Liver (tissue), 9 donors: ENCODE results near the gene RNF217. TPM values are rescaled to one million over a fixed set of nuclear protein-coding genes. Genes with fewer than 3 reads are reported as not detected.

Experiments
- DNase-seq: peaks from one replicate; pipeline ENCODE4 v3.0.0-alpha.2; 2017; ENCODE audit warnings: low spot score
- H3K27ac ChIP-seq, 2 donors: one replicate each; pipeline ENCODE4 v1.7.0; 2013; ENCODE audit warnings: inconsistent platforms in 2 of 2, low read length in 2 of 2, control low read depth in 1 of 2, low read depth in 1 of 2, mild to moderate bottlenecking in 1 of 2
- H3K27me3 ChIP-seq, 4 donors: one replicate each; pipeline versions ENCODE4 v1.6.1 to v1.7.0; 2013; ENCODE audit warnings: low read length in 3 of 4, inconsistent platforms in 1 of 4, mild to moderate bottlenecking in 1 of 4, moderate library complexity in 1 of 4; ENCODE audit not compliant: control insufficient read depth in 4 of 4, insufficient read depth in 4 of 4
- H3K36me3 ChIP-seq, 4 donors: one replicate each; pipeline versions ENCODE4 v1.6.1 to v1.7.0; 2013; ENCODE audit warnings: low read length in 3 of 4, mild to moderate bottlenecking in 3 of 4, low read depth in 1 of 4, moderate library complexity in 1 of 4; ENCODE audit not compliant: control insufficient read depth in 4 of 4, insufficient read depth in 3 of 4
- H3K4me1 ChIP-seq, 4 donors: one replicate each; pipeline versions ENCODE4 v1.6.1 to v1.7.0; 2013; ENCODE audit warnings: low read length in 3 of 4, mild to moderate bottlenecking in 3 of 4, moderate library complexity in 1 of 4; ENCODE audit not compliant: control insufficient read depth in 4 of 4, insufficient read depth in 4 of 4
- H3K4me3 ChIP-seq, 3 donors: one replicate each; pipeline versions ENCODE4 v1.6.1 to v1.7.0; 2013; ENCODE audit warnings: low read length in 3 of 3, control low read depth in 1 of 3, low read depth in 1 of 3, mild to moderate bottlenecking in 1 of 3
- H3K9ac ChIP-seq, 2 donors: one replicate each; pipeline ENCODE4 v1.7.0; 2013; ENCODE audit warnings: low read length in 2 of 2, mild to moderate bottlenecking in 2 of 2, moderate library complexity in 2 of 2, control low read depth in 1 of 2, low read depth in 1 of 2
- H3K9me3 ChIP-seq, 4 donors: one replicate each; pipeline versions ENCODE4 v1.6.1 to v1.7.0; 2013; ENCODE audit warnings: low read length in 3 of 4; ENCODE audit not compliant: control insufficient read depth in 4 of 4
- ATF3 ChIP-seq: IDR thresholded peaks from 2 replicates; pipeline ENCODE4 v1.6.1; 2016; ENCODE audit warnings: antibody characterized with exemption
- CTCF ChIP-seq: fragments of 150-350 bp; IDR thresholded peaks from 2 replicates; pipeline ENCODE4 v1.5.1; 2017; ENCODE audit warnings: improper control_type of control experiment, low read depth, low read length; ENCODE audit not compliant: missing input control
- EGR1 ChIP-seq, 2 donors: IDR thresholded peaks; 2 replicates each; pipeline ENCODE4 v1.6.1; 2016 to 2018; ENCODE audit warnings: antibody characterized with exemption in 2 of 2, low read depth in 2 of 2
- FOXA1 ChIP-seq: IDR thresholded peaks from 2 replicates; pipeline ENCODE4 v1.6.1; 2016; ENCODE audit warnings: antibody characterized with exemption
- FOXA2 ChIP-seq: IDR thresholded peaks from 2 replicates; pipeline ENCODE4 v1.6.1; 2016; ENCODE audit warnings: antibody characterized with exemption
- GABPA ChIP-seq, 2 donors: IDR thresholded peaks in 1 of 2; conservative IDR thresholded peaks in 1 of 2; 2 replicates each; pipeline ENCODE4 v1.6.1; 2016; ENCODE audit warnings: antibody characterized with exemption in 2 of 2, mild to moderate bottlenecking in 1 of 2, moderate library complexity in 1 of 2
- HNF4A ChIP-seq, 2 donors: conservative IDR thresholded peaks; 2 replicates each; pipeline ENCODE4 v1.6.1; 2016; ENCODE audit warnings: antibody characterized with exemption in 2 of 2, mild to moderate bottlenecking in 2 of 2
- HNF4G ChIP-seq: IDR thresholded peaks from 2 replicates; pipeline ENCODE4 v1.6.1; 2016; ENCODE audit warnings: antibody characterized with exemption
- JUND ChIP-seq, 2 donors: IDR thresholded peaks; 2 replicates each; pipeline ENCODE4 v1.6.1; 2016; ENCODE audit warnings: antibody characterized with exemption in 2 of 2
- MAX ChIP-seq: IDR thresholded peaks from 2 replicates; pipeline ENCODE4 v1.6.1; 2016; ENCODE audit warnings: antibody characterized with exemption
- NR2F2 ChIP-seq: IDR thresholded peaks from 2 replicates; pipeline ENCODE4 v1.6.1; 2016; ENCODE audit warnings: antibody characterized with exemption
- RAD21 ChIP-seq, 2 donors: IDR thresholded peaks; 2 replicates each; pipeline ENCODE4 v1.6.1; 2016; ENCODE audit warnings: antibody characterized with exemption in 2 of 2, mild to moderate bottlenecking in 2 of 2
- REST ChIP-seq: IDR thresholded peaks from 2 replicates; pipeline ENCODE4 v1.6.1; 2016; ENCODE audit warnings: antibody characterized with exemption, mild to moderate bottlenecking
- RXRA ChIP-seq, 2 donors: IDR thresholded peaks; 2 replicates each; pipeline ENCODE4 v1.6.1; 2017 to 2018; ENCODE audit warnings: antibody characterized with exemption in 2 of 2, mild to moderate bottlenecking in 1 of 2
- SP1 ChIP-seq: IDR thresholded peaks from 2 replicates; pipeline ENCODE4 v1.6.1; 2018; ENCODE audit warnings: antibody characterized with exemption, mild to moderate bottlenecking
- TAF1 ChIP-seq: conservative IDR thresholded peaks from 2 replicates; pipeline ENCODE4 v1.6.1; 2016; ENCODE audit warnings: antibody characterized with exemption, mild to moderate bottlenecking
- YY1 ChIP-seq: IDR thresholded peaks from 2 replicates; pipeline ENCODE4 v1.6.1; 2016; ENCODE audit warnings: antibody characterized with exemption, mild to moderate bottlenecking
- ZBTB33 ChIP-seq: IDR thresholded peaks from 2 replicates; pipeline ENCODE4 v1.6.1; 2016; ENCODE audit warnings: antibody characterized with exemption
- WGBS: extraction: QIAGEN DNeasy Blood & Tissue Kit; methylation state at CpG from one replicate; pipeline ENCODE4 v1.1.7; 2013; 5-methylcytosine and 5-hydroxymethylcytosine counted together
- polyA plus RNA-seq, 2 donors: library from polyadenylated mRNA; stranded (reverse) in 1 of 2; unstranded in 1 of 2; fragments of 200-250 nt in 1 of 2; fragments of >200 nt in 1 of 2; fragmentation: Nextera tagmentation in 1 of 2; extraction: Ambion mirVana in 1 of 2; gene quantifications; one replicate each; pipeline versions ENCODE4 v1.2.1 to v1.2.3, GENCODE V29; 2013 to 2015
- total RNA-seq, 2 donors: library from RNA; depleted of rRNA; stranded (reverse); fragments of >200 nt; gene quantifications; one replicate each; pipeline ENCODE4 v1.2.3, GENCODE V29; 2014
- donor health status: healthy.
- donor health status: healthy.
- donor health status: healthy.
- donor health status: healthy.
- donor health status: healthy.

RNF217 gene
- total and polyA plus RNA-seq, 4 donors, result 2.3 to 18.3 (median 4.1) TPM

GRCh38 chr6:125077453-125077852 is 115.2 kb downstream of the RNF217 start (continued):
- TF ChIP-seq ATF3 (no peak), JUND (IDR thresholded peaks at IDR 0.05) (no peak), CTCF (no peak)

GRCh38 chr6:125078602-125079321 is 116.5 kb downstream of the RNF217 start:
- DNase-seq, result no peak
- H3K4me3 ChIP-seq, result no peak overlapping the region
- H3K9me3 ChIP-seq, result no peaks in the 10 kb centered on the region
- peaks cover 3 to 42% (median 13%) of the 10 kb centered on the region in 4 donors for H3K36me3 ChIP-seq
- 92% methylated on average over 5 of the region's 5 CpGs for WGBS
- H3K27ac ChIP-seq, result no peak overlapping the region
- no peak overlapping the region for H3K9ac ChIP-seq
- no peaks in the 10 kb centered on the region for H3K4me1 ChIP-seq
- no peaks in the 10 kb centered on the region for H3K27me3 ChIP-seq
- TF ChIP-seq FOXA2, result no peak
- TF ChIP-seq REST, result no peak
- no peak for TF ChIP-seq RXRA (IDR thresholded peaks at IDR 0.05)
- TF ChIP-seq HNF4G, result no peak
- no peak for TF ChIP-seq GABPA (IDR thresholded peaks at IDR 0.05 in 1 of 2, conservative IDR thresholded peaks at IDR 0.05 in 1 of 2)
- TF ChIP-seq ATF3, result no peak
- no peak for TF ChIP-seq EGR1 (IDR thresholded peaks at IDR 0.05; ENCODE audit: low read depth in 2 of 2)
- TF ChIP-seq NR2F2, result no peak
- TF ChIP-seq FOXA1, result no peak
- TF ChIP-seq CTCF, result no peak
- no peak for TF ChIP-seq ZBTB33
- no peak for TF ChIP-seq RAD21 (IDR thresholded peaks at IDR 0.05)
- TF ChIP-seq YY1, result no peak
- TF ChIP-seq SP1, result no peak
- no peak for TF ChIP-seq JUND (IDR thresholded peaks at IDR 0.05)
- TF ChIP-seq TAF1, result no peak
- no peak for TF ChIP-seq MAX
- no peak for TF ChIP-seq HNF4A (conservative IDR thresholded peaks at IDR 0.05)
